GM21576 (cell line): Measurements from ENCODE around the gene RASSF3.
A peak's percentile ranks its signal among the peaks of the same experiment; 100 is the strongest.
"Not testable (repeated sequence)": the region's sequence is repeated elsewhere in the genome, so short reads cannot be mapped to it uniquely, and the experiment has no call there.

Source experiments
- ATAC-seq: cut with Tn5 transposase; IDR thresholded peaks from one replicate; pipeline ENCODE4 v1.9.1; 2021; ENCODE audit warnings: mild to moderate bottlenecking, moderate library complexity; ENCODE audit not compliant: unreplicated experiment

The RASSF3 gene

GRCh38 chr12:64688219-64688618 is 77.9 kb downstream of the RASSF3 start:
- no peak for ATAC-seq

GRCh38 chr12:64688715-64689114 is 78.4 kb downstream of the RASSF3 start:
- no peak for ATAC-seq

GRCh38 chr12:64690236-64690635 is 79.9 kb downstream of the RASSF3 start:
- ATAC-seq, result not testable (repeated sequence)

GRCh38 chr12:64691227-64691794 is 81.0 kb downstream of the RASSF3 start:
- no peak for ATAC-seq

- no peak for ATAC-seq
Observed at GRCh38 chr12:64691795-64692583, 81.7 kb downstream of the RASSF3 start.

- ATAC-seq, result no peak
Observed at GRCh38 chr12:64694130-64695040, 84.1 kb downstream of the RASSF3 start.

GRCh38 chr12:64695550-64695949 is 85.3 kb downstream of the RASSF3 start:
- no peak for ATAC-seq

- no peak for ATAC-seq
Observed at GRCh38 chr12:64696080-64696741, 85.9 kb downstream of the RASSF3 start.

- no peak for ATAC-seq
Observed at GRCh38 chr12:64699504-64700115, 89.3 kb downstream of the RASSF3 start.

GRCh38 chr12:64700532-64700931 is 90.2 kb downstream of the RASSF3 start:
- no peak for ATAC-seq

- ATAC-seq, result no peak
Observed at GRCh38 chr12:64701283-64701682, 91.0 kb downstream of the RASSF3 start.

- no peak for ATAC-seq
Observed at GRCh38 chr12:64706306-64706705, 96.0 kb downstream of the RASSF3 start.

- ATAC-seq, result no peak
Observed at GRCh38 chr12:64706857-64707256, 96.6 kb downstream of the RASSF3 start.

GRCh38 chr12:64707362-64707761 is 97.1 kb downstream of the RASSF3 start:
- ATAC-seq, result no peak

- no peak for ATAC-seq
Observed at GRCh38 chr12:64707926-64708325, 97.6 kb downstream of the RASSF3 start.

- no peak for ATAC-seq
Observed at GRCh38 chr12:64709429-64709828, 99.1 kb downstream of the RASSF3 start.

GRCh38 chr12:64713376-64713775 is 103.1 kb downstream of the RASSF3 start:
- no peak for ATAC-seq

- peak; percentile 73 for ATAC-seq
Observed at GRCh38 chr12:64714551-64714968, 104.3 kb downstream of the RASSF3 start.

GRCh38 chr12:64716371-64716770 is 106.1 kb downstream of the RASSF3 start:
- ATAC-seq, result no peak

- no peak for ATAC-seq
Observed at GRCh38 chr12:64716839-64717455, 106.7 kb downstream of the RASSF3 start.
